ENCODE results near the gene OGFRL1. TPM values are rescaled to one million over a fixed set of nuclear protein-coding genes. Genes with fewer than 3 reads are reported as not detected.
"Not testable (repeated sequence)": the region's sequence is repeated elsewhere in the genome, so short reads cannot be mapped to it uniquely, and the experiment has no call there.

OGFRL1 gene
- 4.8 and 5.2 TPM in 2 replicates for total RNA-seq

DNA sequence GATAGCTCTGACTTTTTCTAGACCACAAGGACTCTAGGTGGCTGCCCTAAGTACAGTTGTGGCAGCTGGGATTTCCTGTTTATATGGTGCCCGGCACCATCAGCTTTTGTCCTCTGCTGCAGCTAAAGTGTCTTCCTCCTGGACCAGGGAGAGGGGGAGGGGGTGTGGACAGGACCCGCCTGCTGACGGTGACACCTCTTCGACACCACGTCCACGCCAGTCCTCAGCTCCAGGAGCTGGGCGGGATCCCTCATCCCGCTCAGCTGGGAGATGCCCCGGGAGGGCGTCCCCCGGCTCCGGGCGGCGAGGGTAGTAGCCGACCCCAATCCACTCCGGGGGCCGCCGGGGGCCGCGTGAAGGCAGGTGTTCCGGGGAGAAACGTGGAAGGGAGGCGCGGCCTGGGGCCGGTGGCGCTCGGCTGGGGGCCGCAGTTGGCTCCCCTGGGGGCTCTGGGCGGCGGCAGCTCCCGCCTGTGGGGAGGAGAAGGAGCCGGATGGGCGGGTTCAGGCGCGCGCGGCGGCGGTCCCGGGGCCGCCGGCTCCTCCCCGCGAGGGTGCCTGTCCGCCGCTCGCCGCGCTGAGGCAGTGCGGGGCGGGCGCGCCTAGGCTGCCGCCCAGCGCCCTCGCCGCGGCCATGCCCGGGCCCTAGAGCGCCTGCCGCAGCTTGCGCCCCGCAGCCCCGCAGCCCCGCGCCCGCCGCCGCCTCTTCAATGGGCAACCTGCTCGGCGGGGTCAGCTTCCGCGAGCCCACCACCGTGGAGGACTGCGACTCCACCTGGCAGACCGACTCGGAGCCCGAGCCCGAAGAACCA lies at the start of gene OGFRL1:
Gene OGFRL1 (plus strand): TSS at position 584 of the 811 bp plus-strand sequence. CDS start 126 bp downstream, at position 710.
- intact Hi-C loops (cut with micrococcal nuclease): loop anchor here (1.0 to 10.0 kb wide), 6 partner anchors 61 to 1491 kb away; partner anchors contain the start of genes FAM135A, KCNQ5, LMBRD1 and SDHAF4

DNA sequence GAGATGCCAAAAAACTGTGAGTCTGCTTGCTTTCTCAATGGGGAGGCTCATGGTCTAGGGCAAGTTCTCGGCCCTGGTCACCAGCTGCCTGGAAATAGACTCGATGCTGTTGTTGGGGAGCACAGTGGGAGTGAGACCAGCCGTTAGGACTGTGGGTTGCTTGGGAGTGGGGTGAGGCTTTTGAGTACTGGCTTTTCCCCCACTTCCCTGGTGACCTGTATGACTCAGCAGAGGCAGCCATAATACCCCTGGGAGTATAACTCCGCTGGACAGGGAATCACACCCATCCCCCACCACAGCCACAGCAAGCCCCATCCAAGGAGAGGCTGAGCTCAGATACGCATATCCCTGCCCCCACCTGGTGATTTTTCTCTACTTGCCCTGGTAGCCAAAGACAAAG lies 48.9 kb upstream of the OGFRL1 start:
- intact Hi-C loops (cut with micrococcal nuclease): no loop called here

DNA sequence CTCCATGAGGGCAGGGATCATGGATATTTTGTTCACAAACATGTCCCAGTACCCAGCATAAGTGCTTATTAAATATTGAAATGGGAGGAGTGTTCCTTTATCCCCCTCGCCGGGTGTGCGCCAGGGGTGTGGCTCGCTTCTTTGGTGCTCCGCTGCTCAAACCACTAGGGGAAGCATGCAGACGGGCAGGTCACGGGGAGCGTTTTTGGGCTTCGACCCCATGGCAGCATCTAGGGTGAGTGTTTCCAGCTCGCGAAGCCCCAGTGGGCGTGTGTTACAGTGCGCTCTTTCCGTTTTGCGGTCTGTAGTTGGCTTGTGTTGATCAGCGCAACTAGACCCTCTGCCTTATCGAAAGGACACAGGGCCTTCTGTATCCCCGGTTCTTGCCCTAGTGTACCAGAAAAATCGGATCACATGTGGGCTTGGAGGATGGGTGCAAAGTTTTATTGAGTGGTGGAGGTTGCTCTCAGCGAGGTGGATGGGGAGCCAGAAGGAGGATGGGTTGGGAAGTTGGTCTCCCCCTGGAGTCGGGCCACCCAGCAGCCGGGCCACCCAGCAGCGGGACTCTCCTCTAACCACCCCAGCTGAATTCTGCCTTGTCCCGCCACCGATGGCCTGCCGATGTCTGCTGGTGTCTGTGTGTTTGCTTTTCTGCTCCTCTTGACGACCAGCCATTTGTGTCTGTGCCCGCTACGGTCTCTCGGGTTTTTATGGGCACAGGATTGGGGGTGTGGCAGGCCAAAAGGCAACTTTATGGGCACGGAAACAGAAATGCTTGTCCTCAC lies 43.2 kb upstream of the OGFRL1 start:
- intact Hi-C loops (cut with micrococcal nuclease): no loop called here

- intact Hi-C loops (cut with micrococcal nuclease): no loop called here
Measured at GRCh38 chr6:71246596-71246995, 42.0 kb upstream of the OGFRL1 start.

GRCh38 chr6:71248306-71248765 lies 40.3 kb upstream of the OGFRL1 start:
- intact Hi-C loops (cut with micrococcal nuclease): no loop called here

DNA sequence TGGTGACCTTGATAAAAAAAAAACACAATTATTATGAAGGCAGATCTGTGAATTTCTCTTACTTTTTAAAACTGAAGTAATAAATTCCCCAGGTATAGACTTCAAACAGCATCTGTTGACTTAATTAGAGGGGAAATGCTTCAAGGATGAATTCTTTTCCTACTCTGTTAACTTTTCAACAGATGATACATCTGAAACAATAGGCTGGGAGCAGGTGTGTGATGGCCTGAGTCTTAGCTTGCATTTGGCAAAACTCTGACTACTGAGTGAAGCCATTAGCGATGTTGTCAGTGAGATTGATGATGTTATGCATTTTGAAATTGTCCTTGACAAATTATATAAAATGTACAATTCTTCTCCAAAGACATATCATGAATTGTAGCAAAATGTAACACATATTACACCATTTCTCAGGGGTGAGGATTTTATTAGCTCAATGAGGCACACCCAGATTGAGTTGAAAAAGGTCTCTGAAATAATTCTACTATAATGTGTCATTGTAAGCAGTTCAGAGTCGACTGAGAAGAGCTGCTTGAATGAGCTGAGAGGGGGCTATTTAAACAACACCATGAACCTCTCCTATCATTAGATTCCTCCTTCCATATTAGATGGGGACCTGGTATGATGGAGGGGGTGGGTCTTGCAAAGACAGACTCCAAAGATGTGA lies 39.6 kb upstream of the OGFRL1 start:
- intact Hi-C loops (cut with micrococcal nuclease): no loop called here

GRCh38 chr6:71250099-71250602 lies 38.5 kb upstream of the OGFRL1 start:
- intact Hi-C loops (cut with micrococcal nuclease): no loop called here

GRCh38 chr6:71252410-71252809 lies 36.2 kb upstream of the OGFRL1 start:
- intact Hi-C loops (cut with micrococcal nuclease): no loop called here

DNA sequence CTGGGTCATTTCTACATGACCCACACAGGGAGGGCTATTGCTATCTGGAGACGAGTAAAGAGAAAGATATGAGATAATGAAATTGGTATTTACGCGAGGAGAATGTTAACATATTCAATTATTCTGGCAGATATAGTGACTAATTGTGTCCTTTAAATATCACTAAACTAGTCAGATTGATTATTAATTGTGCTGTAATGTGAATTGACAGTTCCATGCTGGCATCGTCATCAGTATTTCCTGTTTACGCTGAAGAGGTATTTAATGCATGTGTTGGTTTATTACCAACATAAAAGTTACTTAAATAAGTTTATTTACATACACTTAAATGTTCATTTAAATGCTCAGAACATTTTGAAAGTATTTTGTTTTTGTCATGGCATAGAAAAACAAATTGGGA lies 35.7 kb upstream of the OGFRL1 start:
- intact Hi-C loops (cut with micrococcal nuclease): no loop called here

DNA sequence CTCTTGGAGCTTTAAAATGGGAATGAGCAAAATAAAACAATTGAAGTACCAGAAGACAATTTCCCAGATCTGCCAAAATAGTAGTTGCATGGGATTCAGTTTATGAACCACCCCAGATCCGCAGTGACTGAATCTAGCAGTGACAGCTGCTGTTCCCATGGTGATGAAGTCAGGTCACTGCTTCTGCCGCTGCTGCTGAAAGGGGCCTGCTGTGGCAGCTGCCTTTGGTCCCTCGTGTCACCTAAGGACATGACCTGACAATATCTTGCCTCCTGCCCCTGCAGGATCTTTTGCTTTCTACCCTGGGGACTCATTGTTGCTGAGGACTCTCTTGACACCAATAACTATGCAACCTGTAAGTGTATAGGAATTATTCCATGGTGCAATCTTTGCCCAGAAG lies 34.3 kb upstream of the OGFRL1 start:
- intact Hi-C loops (cut with micrococcal nuclease): no loop called here

DNA sequence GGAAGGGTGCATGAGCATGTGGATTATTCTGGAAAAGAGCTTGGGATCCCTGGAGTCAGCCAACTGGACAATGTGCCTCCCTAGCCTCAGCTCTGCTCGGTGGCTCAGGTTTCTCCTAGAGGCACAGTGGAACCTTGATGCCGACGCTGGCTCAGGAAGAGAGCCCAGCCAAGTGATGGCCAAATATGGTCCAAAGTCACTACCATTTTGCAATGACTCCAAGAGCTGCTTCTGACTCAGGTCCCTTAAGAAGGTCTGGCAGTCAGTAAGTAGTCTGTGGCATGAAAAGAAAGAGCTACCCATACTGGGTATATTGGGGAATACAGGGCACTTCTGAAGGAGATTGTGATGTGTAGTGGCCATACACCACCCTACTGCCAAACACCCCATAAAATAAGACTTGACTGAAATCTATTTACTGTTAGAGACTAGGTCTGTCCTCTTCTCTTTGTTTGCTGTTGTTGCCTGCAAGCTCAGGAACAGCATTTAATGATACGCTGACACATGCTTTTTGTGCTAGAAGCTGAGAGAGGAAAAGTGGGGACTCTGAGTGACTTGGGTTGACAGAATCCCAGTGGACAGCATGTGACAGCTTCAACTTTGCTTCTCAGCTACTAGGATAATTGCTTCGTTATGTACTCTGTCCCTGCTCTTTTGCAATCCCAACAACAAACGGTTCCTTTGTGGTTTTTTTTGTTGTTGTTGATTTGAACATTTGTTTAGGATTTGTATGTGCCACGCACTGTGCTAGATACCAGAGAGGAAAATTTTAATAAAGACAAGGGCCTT lies 30.3 kb upstream of the OGFRL1 start:
- intact Hi-C loops (cut with micrococcal nuclease): no loop called here

DNA sequence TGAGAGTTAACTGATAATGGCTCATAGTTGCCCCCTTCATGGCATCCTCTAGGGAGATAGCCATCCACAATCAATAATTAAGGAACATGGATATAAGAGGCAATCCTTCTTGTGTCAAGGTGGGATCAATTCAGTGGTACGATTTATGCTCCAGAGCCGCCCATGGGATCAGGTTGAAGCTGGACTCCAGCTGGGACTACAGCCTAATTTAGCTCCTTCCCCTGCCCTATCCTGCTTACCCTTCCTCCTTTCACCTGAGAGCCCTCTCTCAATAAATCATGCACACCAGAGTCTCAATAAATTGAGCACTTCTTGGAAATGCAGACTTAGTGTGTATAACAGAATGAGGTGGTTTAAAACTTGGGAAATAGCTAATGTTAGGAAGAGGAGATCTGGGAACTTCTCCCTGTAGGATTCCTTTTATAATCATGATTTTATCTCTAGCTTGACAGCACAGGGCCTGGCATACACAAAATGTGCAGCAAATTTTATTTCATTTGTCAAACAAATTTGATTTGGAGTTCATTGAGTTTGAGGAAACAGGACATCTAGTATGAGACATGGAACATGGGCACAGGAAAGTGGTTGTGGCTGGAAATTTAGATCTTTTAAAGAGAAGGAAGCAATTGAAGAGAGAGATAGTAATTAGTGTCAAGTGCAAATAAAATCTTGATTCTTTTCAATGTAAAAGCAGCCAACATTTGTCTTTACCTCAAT lies 28.6 kb upstream of the OGFRL1 start:
- intact Hi-C loops (cut with micrococcal nuclease): no loop called here

GRCh38 chr6:71262914-71263313 lies 25.7 kb upstream of the OGFRL1 start:
- intact Hi-C loops (cut with micrococcal nuclease): no loop called here

DNA sequence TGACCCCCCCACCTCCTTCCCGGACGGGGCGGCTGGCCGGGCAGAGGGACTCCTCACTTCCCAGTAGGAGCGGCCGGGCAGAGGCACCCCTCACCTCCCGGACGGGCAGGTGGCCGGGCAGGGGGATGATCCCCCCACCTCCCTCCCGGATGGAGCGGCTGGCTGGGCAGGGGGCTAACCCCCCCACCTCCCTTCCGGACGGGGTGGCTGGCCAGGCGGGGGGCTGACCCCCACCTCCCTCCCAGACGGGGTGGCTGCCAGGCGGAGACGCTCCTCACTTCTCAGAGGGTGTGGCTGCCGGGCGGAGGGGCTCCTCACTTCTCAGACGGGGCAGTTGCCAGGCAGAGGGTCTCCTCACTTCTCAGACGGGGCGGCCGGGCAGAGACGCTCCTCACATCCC lies 22.2 kb upstream of the OGFRL1 start:
- intact Hi-C loops (cut with micrococcal nuclease): not testable (repeated sequence)

GRCh38 chr6:71268735-71269437 lies 19.7 kb upstream of the OGFRL1 start:
- intact Hi-C loops (cut with micrococcal nuclease): no loop called here

DNA sequence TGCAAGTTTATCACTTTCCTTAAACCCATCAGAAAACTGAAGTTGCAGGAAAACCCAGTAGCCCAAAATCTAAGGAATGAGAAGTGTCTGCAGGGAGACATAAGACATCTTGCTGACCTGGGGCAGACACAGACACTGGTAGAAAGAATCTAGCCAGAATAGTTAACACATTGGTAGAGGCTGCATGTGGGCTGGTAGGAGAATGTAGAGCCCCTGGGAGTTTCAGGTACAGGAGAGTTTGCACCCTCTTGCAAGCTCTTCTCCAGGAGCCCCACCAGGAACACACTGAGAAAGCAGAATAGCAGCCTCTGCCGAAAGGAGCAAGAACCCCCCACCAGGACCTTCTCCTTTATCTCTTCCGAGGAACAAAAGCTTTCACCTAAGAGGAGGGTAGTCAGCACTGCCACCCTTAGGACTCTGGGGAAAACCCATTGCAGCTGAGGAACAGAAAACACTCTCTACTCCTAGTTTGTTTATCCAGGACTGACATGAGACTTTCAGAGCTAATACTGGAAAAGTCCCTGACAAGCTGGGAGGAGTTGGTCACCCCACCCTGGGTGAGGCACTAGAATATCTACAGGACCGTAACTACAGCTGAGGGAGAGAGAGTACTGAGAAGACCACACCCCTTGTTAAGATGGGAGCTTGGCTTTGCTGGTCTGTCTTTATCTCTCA lies 10.5 kb upstream of the OGFRL1 start:
- intact Hi-C loops (cut with micrococcal nuclease): no loop called here

GRCh38 chr6:71279321-71279720 lies 9.3 kb upstream of the OGFRL1 start:
- intact Hi-C loops (cut with micrococcal nuclease): no loop called here

GRCh38 chr6:71279740-71280139 lies 8.9 kb upstream of the OGFRL1 start:
- intact Hi-C loops (cut with micrococcal nuclease): loop anchor here (10.0 kb wide), 1 partner anchor 1345 kb away; the partner anchor contains the start of gene KCNQ5

DNA sequence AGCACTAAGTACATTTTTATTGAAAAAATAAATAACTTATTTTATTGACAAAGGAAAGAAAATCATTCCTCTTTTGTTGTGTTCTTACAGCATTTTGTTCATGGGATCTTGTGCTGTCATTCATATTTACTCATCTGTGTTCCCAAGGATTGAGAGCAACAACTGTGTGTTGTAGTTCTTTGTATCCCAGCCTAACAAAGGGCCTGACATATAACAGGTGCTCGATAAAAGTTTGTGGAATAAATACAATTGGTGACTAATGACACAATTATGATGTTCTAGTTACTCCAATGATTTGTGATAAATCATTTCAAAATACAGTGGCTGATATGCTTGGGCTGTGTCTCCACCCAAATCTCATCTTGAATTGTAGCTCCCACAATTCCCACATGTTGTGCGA lies 7.9 kb upstream of the OGFRL1 start:
- intact Hi-C loops (cut with micrococcal nuclease): loop anchor here (10.0 kb wide), 1 partner anchor 1344 kb away; the partner anchor contains the start of gene KCNQ5
